AG08396 (cell line): ENCODE results near the gene EPS8L3.
"Not testable (repeated sequence)": the region's sequence is repeated elsewhere in the genome, so short reads cannot be mapped to it uniquely, and the experiment has no call there.

Experiments
- DNase-seq: peaks from one replicate; pipeline ENCODE4 v3.0.0; 2012; ENCODE audit warnings: low spot score, mixed read lengths

The EPS8L3 gene

GRCh38 chr1:109764561-109765482, 1.1 kb upstream of the EPS8L3 start:
- DNase-seq = no peak

GRCh38 chr1:109762821-109763645, 690 bp downstream of the EPS8L3 start:
- peak; percentile 68 for DNase-seq

GRCh38 chr1:109762039-109762585, 1.6 kb downstream of the EPS8L3 start:
- no peak for DNase-seq

- DNase-seq = no peak
These were observed 2.3 kb downstream of the EPS8L3 start for GRCh38 chr1:109761227-109762038.

GRCh38 chr1:109760581-109761226, 3.0 kb downstream of the EPS8L3 start:
- DNase-seq = no peak

GRCh38 chr1:109759513-109760334, 4.0 kb downstream of the EPS8L3 start:
- DNase-seq = no peak

GRCh38 chr1:109757936-109758786, 5.6 kb downstream of the EPS8L3 start:
- no peak for DNase-seq

GRCh38 chr1:109756848-109757521, 6.7 kb downstream of the EPS8L3 start:
- DNase-seq = no peak

- DNase-seq = not testable (repeated sequence)
These were observed 7.4 kb downstream of the EPS8L3 start for GRCh38 chr1:109756325-109756724.

- DNase-seq = no peak
These were observed 9.0 kb downstream of the EPS8L3 start for GRCh38 chr1:109754738-109755137.

GRCh38 chr1:109751531-109752260, 12.0 kb downstream of the EPS8L3 start:
- no peak for DNase-seq

- DNase-seq = no peak
These were observed 12.8 kb downstream of the EPS8L3 start for GRCh38 chr1:109750920-109751319.

- DNase-seq = no peak
These were observed 13.4 kb downstream of the EPS8L3 start for GRCh38 chr1:109750241-109750882.

- DNase-seq = no peak
These were observed 14.5 kb downstream of the EPS8L3 start for GRCh38 chr1:109749221-109749620.

- DNase-seq = not testable (repeated sequence)
These were observed 15.4 kb downstream of the EPS8L3 start for GRCh38 chr1:109748311-109748710.

GRCh38 chr1:109740615-109741373, 22.9 kb downstream of the EPS8L3 start, which contains the start of gene GSTM3:
Gene GSTM3 (minus strand): TSS chr1:109741038. CDS start chr1:109740287, 751 bp downstream.
- no peak for DNase-seq
